H1 (cell line): ENCODE data around the gene IDI1. TPM values are rescaled to one million over a fixed set of nuclear protein-coding genes. Genes with fewer than 3 reads are reported as not detected.

Source experiments
- CBX8 ChIP-seq: fragments of 300-800, 300-1000 bp; sonication (generic); IDR thresholded peaks from 2 replicates; pipeline ENCODE4 v1.7.1; 2016; ENCODE audit warnings: low read depth, low read length, borderline replicate concordance
- FOSL1 ChIP-seq: IDR thresholded peaks from 2 replicates; pipeline ENCODE4 v1.6.1; 2011; ENCODE audit warnings: mild to moderate bottlenecking, low read depth, low read length, moderate library complexity; ENCODE audit not compliant: insufficient read depth
- KDM4A ChIP-seq: IDR thresholded peaks from one replicate; pipeline ENCODE4 v1.7.1; 2012; ENCODE audit warnings: low read depth, mild to moderate bottlenecking, moderate library complexity, low read length, inconsistent platforms; ENCODE audit not compliant: severe bottlenecking
- TAF7 ChIP-seq: optimal IDR thresholded peaks from 2 replicates; pipeline ENCODE3; 2011; ENCODE audit warnings: low read depth, mild to moderate bottlenecking, inconsistent platforms, low read length, moderate library complexity, borderline replicate concordance
- YY1 ChIP-seq: IDR thresholded peaks from 2 replicates; pipeline ENCODE4 v1.6.1; 2011; ENCODE audit warnings: low read depth, mild to moderate bottlenecking, low read length
- polyA plus RNA-seq, 7 experiments: library from polyadenylated mRNA; depleted of rRNA in 3 of 7; stranded (reverse) in 5 of 7; unstranded in 2 of 7; fragments of >200 nt in 5 of 7; fragments of 200-250 nt in 2 of 7; gene quantifications; 1 replicate in 5 of 7; 2 replicates in 1 of 7; 4 replicates in 1 of 7; pipeline versions ENCODE4 v1.2.1 to v1.2.3, GENCODE V29; 2011 to 2013; ENCODE audit warnings: missing spikeins in 2 of 7, mixed read lengths in 2 of 7
- total RNA-seq: library from RNA; stranded (reverse); fragmentation: NEBNext Ultra II Directional; extraction: Animal tissue kit (Norgen Biotek cat#: 25700); gene quantifications from 2 replicates; pipeline ENCODE4 v1.2.1, GENCODE V29; 2021

Gene IDI1
- total and polyA plus RNA-seq, 2 of the 8 experiments (the other 6 are each of a cell fraction or from before 2014, with no cell fraction given): 35.3 to 56.6 TPM

DNA sequence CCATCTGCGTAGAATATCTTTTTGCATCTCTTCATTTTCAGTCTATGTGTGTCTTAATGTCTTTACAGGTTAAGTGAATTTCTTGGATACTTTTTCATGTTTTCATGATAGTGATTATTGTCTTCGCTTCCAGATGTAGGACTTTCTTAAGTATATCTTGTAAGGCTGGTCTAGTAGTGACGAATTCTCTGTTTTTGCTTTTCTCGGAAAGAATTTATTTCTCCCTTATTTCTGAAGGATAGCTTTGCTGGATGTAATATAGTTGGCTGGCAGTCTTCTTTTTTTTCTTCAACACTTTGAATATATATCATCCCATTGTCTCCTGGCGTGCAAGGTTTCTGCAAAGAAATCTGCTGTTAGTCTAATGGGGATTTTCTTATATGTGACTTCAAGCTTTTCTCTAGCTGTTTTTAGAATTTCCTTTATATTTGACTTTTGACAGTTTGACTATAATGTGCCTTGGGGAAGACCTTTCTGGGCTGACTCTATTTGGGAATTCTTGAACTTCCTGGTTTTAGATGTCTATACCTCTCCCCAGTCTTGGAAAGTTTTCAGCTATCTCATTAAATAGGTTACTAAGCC lies 46.4 kb downstream of the IDI1 start (continued):
- TF ChIP-seq FOSL1 (no peak), TAF7 (no peak), CBX8 (no peak), YY1 (no peak), KDM4A (no peak)
